Measurements from ENCODE around the gene KIAA1958.

KIAA1958 gene

GRCh38 chr9:112473986-112474385 lies 12.6 kb upstream of the KIAA1958 start:
- TF ChIP-seq CTCF (IDR thresholded peaks at IDR 0.05; ENCODE audit: low read depth, low read length, missing control alignments): no peak
- no peak for DNase-seq (ENCODE audit: low read depth)
- H3K4me3 ChIP-seq (ENCODE audit: low read depth, low read length): no peak overlapping the region
- in situ Hi-C loops (cut with HindIII; ENCODE audit: low sequenced_read_pairs): no loop called here

- H3K4me3 ChIP-seq (ENCODE audit: low read depth, low read length): no peak overlapping the region
- in situ Hi-C loops (cut with HindIII; ENCODE audit: low sequenced_read_pairs): no loop called here
- no peak for TF ChIP-seq CTCF (IDR thresholded peaks at IDR 0.05; ENCODE audit: low read depth, low read length, missing control alignments)
- DNase-seq (ENCODE audit: low read depth): no peak
Observed at GRCh38 chr9:112475318-112475717, 11.3 kb upstream of the KIAA1958 start.

GRCh38 chr9:112477330-112477729 lies 9.3 kb upstream of the KIAA1958 start:
- no peak for TF ChIP-seq CTCF (IDR thresholded peaks at IDR 0.05; ENCODE audit: low read depth, low read length, missing control alignments)
- in situ Hi-C loops (cut with HindIII; ENCODE audit: low sequenced_read_pairs): no loop called here
- DNase-seq (ENCODE audit: low read depth): no peak
- H3K4me3 ChIP-seq (ENCODE audit: low read depth, low read length): no peak overlapping the region

GRCh38 chr9:112479221-112479620 lies 7.4 kb upstream of the KIAA1958 start:
- no peak for TF ChIP-seq CTCF (IDR thresholded peaks at IDR 0.05; ENCODE audit: low read depth, low read length, missing control alignments)
- no peak overlapping the region for H3K4me3 ChIP-seq (ENCODE audit: low read depth, low read length)
- in situ Hi-C loops (cut with HindIII; ENCODE audit: low sequenced_read_pairs): no loop called here
- no peak for DNase-seq (ENCODE audit: low read depth)

- in situ Hi-C loops (cut with HindIII; ENCODE audit: low sequenced_read_pairs): no loop called here
- H3K4me3 ChIP-seq (ENCODE audit: low read depth, low read length): no peak overlapping the region
- no peak for TF ChIP-seq CTCF (IDR thresholded peaks at IDR 0.05; ENCODE audit: low read depth, low read length, missing control alignments)
- no peak for DNase-seq (ENCODE audit: low read depth)
Observed at GRCh38 chr9:112484607-112485006, 2.0 kb upstream of the KIAA1958 start.

- no peak for DNase-seq (ENCODE audit: low read depth)
- TF ChIP-seq CTCF (IDR thresholded peaks at IDR 0.05; ENCODE audit: low read depth, low read length, missing control alignments): no peak
- H3K4me3 ChIP-seq (ENCODE audit: low read depth, low read length): peak overlapping the region; percentile 75
- in situ Hi-C loops (cut with HindIII; ENCODE audit: low sequenced_read_pairs): no loop called here
Observed at GRCh38 chr9:112485574-112485973, 1.1 kb upstream of the KIAA1958 start.
